Skin epidermis (tissue), 12 donors: ENCODE results near the gene IFT57.
"Not testable (repeated sequence)": the region's sequence is repeated elsewhere in the genome, so short reads cannot be mapped to it uniquely, and the experiment has no call there.

Experiments used
- H3K27ac ChIP-seq, 21 experiments: fragments of 200-600 bp; sonication (generic) in 11 of 21; one replicate each; pipeline ENCODE4 v1.5.0; 2020; ENCODE audit warnings: mild to moderate bottlenecking in 3 of 21, inconsistent platforms in 2 of 21, moderate library complexity in 2 of 21
- H3K4me3 ChIP-seq, 7 experiments: fragments of 200-600 bp; sonication (generic) in 2 of 7; one replicate each; pipeline ENCODE4 v1.5.0; 2020; ENCODE audit warnings: inconsistent platforms in 2 of 7, mild to moderate bottlenecking in 2 of 7, moderate library complexity in 1 of 7

IFT57 gene

DNA sequence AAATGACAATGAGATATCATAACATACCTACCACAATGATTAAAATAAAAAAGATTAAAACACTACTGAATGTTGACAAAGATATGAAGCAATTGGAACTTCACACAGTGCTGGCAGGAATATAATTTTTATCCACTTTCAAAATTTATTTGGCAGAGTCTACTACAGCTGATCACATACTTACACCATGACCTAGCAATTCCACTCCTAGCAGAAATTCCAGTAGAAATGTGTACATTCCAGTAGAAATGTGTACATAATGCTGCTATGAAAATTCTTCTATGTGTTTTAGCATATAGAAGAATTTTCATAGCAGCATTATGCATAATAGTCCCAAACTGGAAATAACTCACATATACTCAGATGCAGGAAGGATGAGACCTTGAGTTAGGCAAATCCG is 43.5 kb downstream of the IFT57 start:
- H3K4me3 ChIP-seq: no peak overlapping the region
- H3K27ac ChIP-seq: no peak overlapping the region

DNA sequence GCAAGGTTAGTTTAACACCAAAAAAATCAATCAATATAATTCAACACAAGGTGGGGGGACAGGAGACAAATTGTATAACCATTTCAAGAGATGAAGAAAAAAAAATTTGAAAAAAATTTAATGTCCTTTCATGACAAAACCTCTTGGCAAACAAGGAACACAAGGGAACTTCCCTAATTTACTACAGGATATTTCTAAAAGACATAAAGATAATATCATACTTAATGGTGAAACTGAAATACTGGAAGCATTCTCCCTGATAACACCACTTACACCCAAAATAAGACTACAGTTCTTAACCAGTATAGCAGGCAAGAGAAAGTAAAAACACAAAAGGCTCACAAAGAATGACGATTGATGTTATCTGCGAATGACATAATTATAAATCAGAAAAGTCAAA is 44.7 kb downstream of the IFT57 start:
- Histone ChIP-seq H3K4me3 (no peak overlapping the region), H3K27ac (no peak overlapping the region)

DNA sequence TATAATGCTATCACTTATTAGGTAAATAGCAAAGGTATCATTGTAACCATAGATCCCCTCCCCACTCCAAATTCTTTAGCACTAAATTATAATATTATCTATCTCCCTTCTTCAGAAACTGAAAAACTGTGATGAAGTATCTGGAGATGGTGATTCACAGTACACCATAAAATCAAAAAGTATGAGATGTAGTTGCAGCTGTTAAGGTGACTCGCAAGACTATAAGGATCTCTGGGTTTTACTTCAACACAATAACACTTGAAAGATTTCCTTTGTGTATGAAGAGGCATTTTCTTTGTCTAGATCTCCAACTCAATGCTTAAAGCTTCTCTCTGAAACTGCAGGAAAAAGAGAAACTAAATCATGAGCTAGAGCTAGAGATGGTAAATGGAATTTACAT is 46.9 kb downstream of the IFT57 start:
- Histone ChIP-seq H3K27ac (no peak overlapping the region), H3K4me3 (no peak overlapping the region)

DNA sequence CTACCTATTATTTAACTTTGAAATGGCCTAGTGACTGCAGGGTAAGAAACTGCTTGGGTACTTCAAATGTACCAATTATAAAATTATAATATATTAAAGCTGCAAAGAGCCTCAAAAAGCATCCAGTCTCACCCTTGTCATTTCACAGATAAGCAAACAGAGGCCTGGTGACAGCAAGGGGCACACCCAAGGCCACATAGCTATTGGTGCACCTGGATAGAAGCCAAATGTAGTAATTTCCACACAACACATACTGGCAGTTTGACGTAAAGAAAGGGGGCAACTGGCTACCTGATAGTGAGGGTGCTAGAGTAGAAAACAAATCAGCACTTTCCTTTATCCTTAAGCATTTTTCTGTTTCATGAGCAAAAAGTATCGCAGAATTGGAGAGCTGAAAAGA is 51.1 kb downstream of the IFT57 start:
- H3K27ac ChIP-seq: no peak overlapping the region
- no peak overlapping the region for H3K4me3 ChIP-seq

DNA sequence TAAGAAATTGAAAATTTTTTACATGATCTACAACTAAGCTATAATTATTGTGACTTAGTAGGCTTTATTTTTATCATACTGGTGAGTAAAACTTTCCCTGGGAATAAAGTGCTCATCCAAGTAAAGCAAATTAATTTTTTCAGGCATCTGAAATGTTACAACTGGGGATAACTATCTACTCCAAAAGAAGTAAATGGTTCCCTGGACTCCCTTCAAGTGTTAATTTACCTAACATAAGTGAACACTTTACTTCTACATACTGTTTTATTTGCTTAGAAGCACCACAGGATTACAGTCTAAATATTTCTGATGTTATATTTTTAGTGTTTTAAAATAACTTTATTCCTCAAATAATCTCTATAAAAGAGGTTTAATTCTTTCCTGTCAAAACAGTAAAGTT is 57.8 kb downstream of the IFT57 start:
- Histone ChIP-seq H3K4me3 (no peak overlapping the region), H3K27ac (no peak overlapping the region)

DNA sequence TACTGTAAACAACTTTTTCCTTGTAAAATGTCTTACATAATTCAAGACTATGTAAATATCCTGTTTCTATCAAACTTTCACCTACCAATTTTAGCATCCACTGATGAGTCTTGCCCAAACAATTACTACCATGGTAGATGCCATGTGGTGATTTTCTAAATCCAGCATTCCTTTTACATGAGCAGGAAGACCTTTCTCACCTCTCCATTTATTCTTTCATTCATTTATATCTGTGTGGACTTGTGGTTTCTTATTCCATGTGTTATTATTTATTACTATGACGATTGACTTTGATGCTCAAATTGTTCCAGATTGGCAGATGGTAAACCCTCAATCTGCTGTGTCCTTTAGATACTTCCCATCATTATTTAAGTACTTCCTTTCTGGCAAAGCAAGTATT is 62.4 kb downstream of the IFT57 start:
- Histone ChIP-seq H3K27ac (no peak overlapping the region), H3K4me3 (no peak overlapping the region)

DNA sequence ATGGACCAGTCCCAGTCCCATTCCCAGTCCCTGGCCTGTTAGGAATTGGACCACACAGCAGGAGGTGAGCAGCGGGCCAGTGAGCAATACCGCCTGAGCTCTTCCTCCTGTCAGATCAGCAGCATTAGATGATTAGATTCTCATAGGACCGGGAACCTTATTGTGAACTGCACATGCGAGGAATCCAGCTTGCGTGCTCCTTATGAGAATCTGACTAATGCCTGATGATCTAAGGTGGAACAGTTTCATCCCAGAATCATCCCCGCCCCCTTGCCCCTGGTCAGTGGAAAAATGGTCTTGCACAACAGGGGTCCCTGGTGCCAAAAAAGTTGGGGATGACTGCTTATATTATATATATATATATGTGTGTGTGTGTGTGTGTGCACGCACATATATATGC is 63.1 kb downstream of the IFT57 start:
- no peak overlapping the region for H3K27ac ChIP-seq
- H3K4me3 ChIP-seq: no peak overlapping the region

DNA sequence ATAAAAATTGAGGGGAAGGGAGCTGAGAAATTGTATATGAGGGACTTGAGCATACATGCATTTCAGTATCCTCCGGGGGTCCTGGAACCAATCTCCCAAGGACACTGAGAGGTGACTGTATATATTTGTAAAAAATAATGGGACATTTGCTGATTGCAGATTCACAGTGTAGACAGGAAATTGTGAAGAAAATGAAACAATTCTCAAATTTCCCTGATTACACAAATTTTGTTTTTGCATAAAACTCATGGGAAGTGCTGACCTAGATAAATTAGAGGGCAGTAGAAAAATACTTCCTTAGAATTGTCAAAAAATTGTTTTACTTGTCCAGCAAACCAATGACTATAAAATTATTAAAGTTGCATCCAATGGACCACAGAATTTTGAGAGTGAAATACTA is 64.0 kb downstream of the IFT57 start:
- H3K4me3 ChIP-seq: no peak overlapping the region
- H3K27ac ChIP-seq: no peak overlapping the region

DNA sequence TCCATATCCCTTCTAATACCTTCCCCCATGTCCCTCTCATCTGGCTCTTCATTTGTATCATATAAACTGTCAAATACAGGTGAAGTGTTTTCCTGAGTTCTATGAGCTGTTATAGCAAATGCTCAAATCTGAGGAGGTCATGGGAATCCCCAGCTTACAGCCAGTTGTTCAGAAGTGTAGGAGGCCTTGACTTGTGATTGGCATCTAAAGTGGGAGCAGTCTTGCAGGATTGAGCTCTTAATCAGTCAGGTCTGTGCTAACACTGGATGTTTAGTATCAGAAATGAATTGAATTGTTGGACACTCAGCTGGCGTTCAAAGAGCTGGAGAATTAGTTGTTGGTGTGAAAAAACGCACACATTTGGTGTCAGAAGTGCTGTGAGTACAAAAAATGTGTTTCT is 65.0 kb downstream of the IFT57 start:
- Histone ChIP-seq H3K4me3 (no peak overlapping the region), H3K27ac (no peak overlapping the region)

DNA sequence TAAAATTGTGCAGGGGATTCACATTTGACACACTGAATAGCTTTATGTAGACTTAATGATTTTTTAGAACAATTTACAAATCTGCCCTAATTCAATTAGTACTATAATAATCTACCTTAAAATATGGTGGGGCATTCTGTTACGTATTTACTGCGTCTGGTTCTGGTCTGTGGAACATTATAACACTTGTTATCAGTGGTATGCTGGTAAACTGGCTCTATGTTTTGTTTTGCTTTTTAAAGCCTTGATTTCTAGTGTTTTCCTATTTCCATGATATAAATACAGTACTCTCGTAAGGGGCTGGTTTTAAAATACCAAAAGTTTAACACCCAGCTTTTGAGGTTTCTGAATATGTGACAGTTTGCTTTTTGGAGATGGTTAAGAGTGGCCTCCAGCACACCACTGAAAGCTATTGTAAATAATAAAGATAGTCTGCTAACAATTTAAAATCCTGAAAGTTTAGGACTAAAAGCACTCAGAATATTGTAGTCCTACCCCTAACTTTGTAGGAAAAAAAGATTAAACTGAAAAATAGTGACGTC is 65.8 kb downstream of the IFT57 start:
- no peak overlapping the region for H3K4me3 ChIP-seq

DNA sequence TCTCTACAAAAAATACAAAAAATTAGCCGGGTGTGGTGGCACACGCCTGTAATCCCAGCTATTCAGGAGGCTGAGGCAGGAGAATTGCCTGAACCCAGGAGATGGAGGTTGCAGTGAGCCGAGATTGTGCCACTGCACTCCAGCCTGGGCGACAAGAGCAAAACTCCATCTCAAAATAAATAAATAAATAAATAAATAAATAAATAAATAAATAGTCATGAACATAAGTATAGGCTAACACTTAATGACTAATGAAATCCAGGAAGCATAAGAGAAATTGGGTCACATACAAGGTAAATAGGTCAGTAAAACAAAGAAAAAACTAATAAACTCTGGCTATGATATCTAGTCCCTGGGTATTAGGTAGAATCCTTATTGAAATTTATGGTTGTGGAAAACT is 66.6 kb downstream of the IFT57 start:
- H3K27ac ChIP-seq, H3K4me3 ChIP-seq: not testable (repeated sequence)

More for the DNA sequence above, 65.8 kb downstream of the IFT57 start:
- H3K27ac ChIP-seq: no peak overlapping the region

DNA sequence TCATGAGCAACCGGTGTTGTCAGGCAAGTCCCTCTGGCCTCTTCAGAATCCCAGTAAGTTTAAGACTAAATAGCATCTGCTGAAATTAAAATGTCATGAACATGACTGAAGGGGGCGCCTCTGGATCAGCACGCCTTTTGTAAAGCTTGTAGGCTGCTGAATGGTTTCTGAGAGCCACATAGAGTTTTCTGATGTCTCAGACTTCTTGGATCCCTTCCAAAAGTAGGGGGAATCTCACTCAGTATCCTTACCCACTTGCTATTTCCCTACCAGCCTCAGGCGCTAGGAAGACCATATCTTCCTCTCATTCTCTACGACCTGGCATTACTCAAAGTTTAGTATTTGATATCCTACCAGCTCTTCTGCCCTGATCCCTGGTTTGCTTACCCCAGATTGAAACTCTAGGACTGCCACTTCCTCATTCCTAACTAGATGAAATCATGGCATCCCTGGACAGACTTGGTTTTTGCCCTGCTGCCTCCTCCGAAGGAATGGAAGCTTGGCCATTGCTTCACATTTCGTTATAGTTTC is 68.7 kb downstream of the IFT57 start:
- Histone ChIP-seq H3K4me3 (no peak overlapping the region), H3K27ac (no peak overlapping the region)

DNA sequence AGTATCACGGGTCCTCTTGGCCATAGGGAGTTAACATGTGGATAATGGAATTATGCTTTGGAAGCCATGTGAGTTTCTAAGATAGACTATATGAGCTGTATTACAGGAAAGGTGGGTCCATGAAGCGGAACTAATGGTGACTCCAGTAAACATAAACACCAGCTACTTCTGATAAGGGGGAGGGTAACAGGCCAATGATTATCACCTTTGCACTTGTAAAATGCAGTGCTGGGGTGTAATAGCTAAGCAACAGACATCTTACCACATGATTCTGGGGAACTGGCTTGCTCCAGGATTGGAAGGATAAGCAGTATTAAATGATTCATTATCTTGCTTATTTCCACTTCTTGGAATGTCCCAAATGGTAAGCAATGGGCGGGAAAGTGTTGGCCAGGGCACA is 70.0 kb downstream of the IFT57 start:
- H3K4me3 ChIP-seq: no peak overlapping the region
- no peak overlapping the region for H3K27ac ChIP-seq

DNA sequence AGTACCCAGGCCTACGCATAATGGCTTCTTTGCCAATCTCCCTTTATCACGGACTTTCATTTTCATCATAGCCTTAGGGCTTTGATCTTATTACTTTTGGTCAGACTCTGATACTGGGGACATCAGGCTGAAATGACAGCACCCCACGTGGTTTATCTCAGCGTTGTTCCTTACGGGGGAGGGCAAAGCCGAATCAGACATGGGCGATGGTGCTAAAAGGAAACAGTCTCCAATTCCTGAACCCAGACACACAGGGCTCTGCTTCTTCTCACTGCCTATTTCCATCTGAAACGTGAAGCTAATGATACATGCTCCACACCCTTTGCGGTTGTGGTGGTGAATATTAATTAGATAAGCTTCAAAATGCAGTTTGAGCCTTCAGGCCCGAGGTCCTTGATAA is 72.0 kb downstream of the IFT57 start:
- H3K27ac ChIP-seq: no peak overlapping the region
- H3K4me3 ChIP-seq: no peak overlapping the region

DNA sequence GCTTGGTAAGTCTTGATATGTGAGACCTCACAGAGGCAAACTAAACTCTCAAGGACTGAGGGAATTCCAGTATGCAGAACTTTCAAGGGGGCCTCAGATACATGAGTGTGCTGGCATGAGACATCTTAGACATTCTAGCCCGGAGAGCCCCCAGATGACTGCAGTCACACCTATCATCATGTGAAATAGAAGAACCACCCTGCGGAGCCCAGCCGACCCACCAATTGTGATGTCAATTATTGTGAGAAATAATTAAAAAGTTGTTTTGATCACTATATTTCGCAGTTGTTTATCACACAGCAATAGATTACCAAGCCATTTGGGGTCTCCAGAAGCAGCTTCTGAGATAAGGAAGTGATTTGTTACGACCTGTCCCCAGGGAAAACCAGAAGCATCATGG is 76.1 kb downstream of the IFT57 start:
- Histone ChIP-seq H3K27ac (no peak overlapping the region), H3K4me3 (no peak overlapping the region)

DNA sequence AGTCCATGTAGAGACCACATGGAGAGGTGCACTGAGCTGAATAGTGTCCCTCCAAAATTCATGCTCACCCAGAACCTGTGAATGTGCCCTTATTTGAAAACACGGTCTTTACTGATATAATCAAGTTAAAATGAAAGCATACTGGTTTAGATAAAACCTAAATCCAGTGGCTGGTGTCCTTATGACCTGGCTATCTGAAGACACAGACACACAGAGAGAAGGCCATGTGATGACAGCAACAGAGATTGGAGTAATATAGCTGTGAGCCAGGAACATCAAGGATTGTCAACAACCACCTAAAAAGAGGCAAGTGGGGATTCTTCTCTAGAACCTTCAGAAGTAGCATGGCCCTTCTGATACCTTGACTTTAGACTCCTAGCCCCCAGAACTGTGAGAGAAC is 76.6 kb downstream of the IFT57 start:
- Histone ChIP-seq H3K4me3 (no peak overlapping the region), H3K27ac (no peak overlapping the region)

DNA sequence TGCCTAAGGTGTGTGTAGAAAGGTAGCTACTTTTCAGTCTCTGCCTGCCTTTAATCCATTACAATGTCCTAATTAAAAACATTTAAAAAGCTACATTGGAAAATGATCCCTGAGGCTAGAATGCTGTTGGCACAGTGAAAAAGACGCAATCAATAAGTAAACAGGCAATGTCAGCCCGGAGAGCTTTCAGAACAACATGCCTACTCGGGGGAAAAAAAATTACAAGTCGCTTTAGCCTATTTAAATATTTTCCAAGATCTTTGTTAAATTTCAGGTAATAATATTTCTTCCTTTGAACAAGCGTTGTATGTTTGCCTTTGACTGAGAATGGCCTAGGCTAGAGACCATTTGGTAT is 84.8 kb downstream of the IFT57 start:
- H3K4me3 ChIP-seq: no peak overlapping the region
- no peak overlapping the region for H3K27ac ChIP-seq

DNA sequence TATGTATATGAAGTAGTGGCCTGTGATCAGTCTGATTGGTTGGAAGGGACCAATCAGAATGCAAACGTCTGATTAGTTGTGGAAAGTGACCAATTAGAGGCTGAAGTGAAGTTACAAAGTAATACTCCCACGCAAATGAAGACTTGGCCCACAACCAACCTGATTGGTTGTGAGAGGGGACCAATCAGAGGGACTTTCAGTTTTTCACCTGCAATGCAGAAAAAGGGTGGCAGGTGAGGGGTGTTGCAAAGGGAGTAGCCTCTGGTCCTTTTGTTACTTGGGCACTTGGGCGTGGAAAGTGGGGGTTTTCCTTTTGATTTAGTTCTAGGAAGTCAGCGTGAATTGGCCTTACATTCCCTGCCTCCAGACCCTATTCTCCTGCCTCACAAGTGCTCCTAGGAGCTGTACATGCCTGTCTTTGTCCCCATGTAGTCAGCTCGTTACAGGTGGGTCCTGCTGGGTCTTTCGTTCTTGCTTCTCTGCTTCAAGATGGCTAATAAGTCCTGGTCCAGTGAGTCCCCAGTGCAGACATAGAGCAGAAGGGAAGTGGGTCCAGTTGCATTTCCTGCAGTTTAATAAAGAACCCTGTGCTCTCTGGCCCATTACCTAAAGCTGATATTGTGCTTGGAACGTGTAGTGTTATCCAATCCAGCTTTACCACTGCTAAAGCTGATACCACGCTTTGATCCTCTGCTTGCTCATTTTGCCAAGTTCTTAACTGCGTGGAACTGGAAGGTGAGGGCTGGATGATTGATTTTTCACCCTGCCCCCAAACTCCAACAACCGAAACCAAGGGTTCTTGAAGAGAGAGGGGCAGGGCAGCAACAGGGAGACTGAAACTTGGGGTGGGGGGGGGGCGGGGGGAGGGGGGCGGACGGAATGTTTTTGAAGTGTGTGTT is 85.4 kb downstream of the IFT57 start:
- no peak overlapping the region for H3K4me3 ChIP-seq
- H3K27ac ChIP-seq: no peak overlapping the region

DNA sequence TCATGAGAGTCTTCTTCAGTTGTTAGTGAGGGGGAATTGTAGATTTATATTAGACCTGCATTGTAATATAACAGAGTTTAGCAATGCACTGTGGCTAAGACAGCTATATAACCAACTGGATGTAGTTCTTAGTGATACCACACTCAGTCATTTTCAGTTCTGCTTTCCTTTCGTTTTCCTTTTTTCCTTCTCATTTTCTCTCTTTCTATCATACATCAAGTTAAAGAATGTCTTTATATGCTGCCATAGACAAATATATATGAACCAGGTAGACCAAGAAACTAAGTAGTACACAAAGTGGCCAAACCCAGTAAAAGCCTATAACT is 87.7 kb downstream of the IFT57 start:
- Histone ChIP-seq H3K4me3 (no peak overlapping the region), H3K27ac (no peak overlapping the region)

DNA sequence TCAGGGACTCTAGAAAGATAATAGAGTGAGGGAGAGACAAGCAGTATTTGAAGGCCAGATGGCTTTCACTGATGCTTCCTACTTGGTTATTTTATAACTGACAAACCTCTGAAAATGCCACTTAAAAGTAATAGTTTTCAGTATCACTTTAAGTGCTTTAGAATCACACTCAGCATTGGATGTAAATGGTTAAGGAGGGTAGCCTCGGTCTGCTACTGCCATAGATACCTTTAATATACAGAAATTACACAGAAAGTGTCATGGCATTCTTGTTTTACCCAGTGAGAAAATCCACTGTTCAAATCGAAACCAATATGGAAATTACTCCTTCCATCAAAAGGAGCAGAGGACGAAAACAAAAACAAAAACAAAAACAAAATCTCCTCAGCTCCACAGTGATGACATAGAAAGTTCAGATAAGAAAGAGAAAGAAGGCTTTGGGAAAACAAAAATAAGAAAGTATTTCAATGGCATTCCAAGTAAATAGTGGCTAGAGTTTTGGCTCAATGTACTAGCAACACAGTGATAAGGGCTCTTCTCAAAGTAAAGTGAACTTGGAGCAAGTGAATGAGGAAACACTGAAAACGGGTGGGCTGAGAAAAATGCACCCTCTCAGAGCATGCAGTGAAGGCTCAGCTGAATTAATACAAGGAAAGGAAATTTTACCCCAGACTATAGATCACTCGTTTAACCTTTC is 88.2 kb downstream of the IFT57 start:
- H3K4me3 ChIP-seq: no peak overlapping the region
- H3K27ac ChIP-seq: peak overlapping the region in 5 of 21 experiments; percentile 6 to 66 (median 25)

DNA sequence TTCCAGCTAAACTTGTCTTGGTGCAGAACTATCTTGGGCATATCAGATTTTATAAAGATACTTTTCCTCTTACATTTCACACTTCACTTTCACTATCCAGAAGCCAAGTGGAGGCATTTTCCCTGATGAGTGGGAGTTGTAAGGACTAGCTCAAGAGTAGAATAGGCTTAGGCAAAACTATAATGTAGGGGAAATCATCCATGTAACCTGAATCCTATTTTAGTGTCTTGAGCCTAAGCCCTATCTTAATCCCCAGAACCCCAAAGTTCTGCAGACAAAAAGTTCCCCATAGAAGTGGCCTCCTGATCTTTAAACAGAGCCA is 89.2 kb downstream of the IFT57 start:
- Histone ChIP-seq H3K4me3 (no peak overlapping the region), H3K27ac (peak overlapping the region in 11 of 21 experiments; percentile 6 to 81 (median 24))
